ENCODE data around the gene SLCO2A1. TPM values are rescaled to one million over a fixed set of nuclear protein-coding genes. Genes with fewer than 3 reads are reported as not detected.
"Not testable (repeated sequence)": the region's sequence is repeated elsewhere in the genome, so short reads cannot be mapped to it uniquely, and the experiment has no call there.

Gene SLCO2A1
- polyA plus RNA-seq (ENCODE audit: low read depth in 6 of 6): not detected

GRCh38 chr3:134029734-134030378, at the start of gene SLCO2A1:
Gene SLCO2A1 (minus strand): TSS chr3:134029925. CDS start chr3:134029802, 123 bp downstream.
- H3K9me3 Mint-ChIP-seq: peaks cover 0 to 4% (median 0%) of the 10 kb centered on the region in 7 donors
- ATAC-seq (ENCODE audit: low read depth in 2 of 2) (no peak), DNase-seq (no peak)
- no peaks in the 10 kb centered on the region for H3K36me3 Mint-ChIP-seq
- H3K27me3 Mint-ChIP-seq: peaks cover 46 to 76% (median 66%) of the 10 kb centered on the region in 3 donors
- H3K4me3 Mint-ChIP-seq: peak within 1 kb of the TSS in 7 of 8 donors; percentile 22 to 76 (median 64)
- peak within 1 kb of the TSS in 1 of 6 donors; percentile 69 for H3K27ac Mint-ChIP-seq
- H3K4me1 Mint-ChIP-seq: peaks cover 0 to 10% (median 6%) of the 10 kb centered on the region in 3 donors

- H3K4me3 Mint-ChIP-seq: no peak overlapping the region
- H3K9me3 Mint-ChIP-seq: peaks cover 0 to 6% (median 0%) of the 10 kb centered on the region in 7 donors
- ATAC-seq (ENCODE audit: low read depth in 2 of 2) (no peak), DNase-seq (no peak)
- peaks cover 4 to 10% (median 6%) of the 10 kb centered on the region in 3 donors for H3K27me3 Mint-ChIP-seq
- no peak overlapping the region for H3K27ac Mint-ChIP-seq
- no peaks in the 10 kb centered on the region for H3K4me1 Mint-ChIP-seq
- no peaks in the 10 kb centered on the region for H3K36me3 Mint-ChIP-seq
Observed at GRCh38 chr3:134079111-134079547, 49.4 kb upstream of the SLCO2A1 start.

- DNase-seq (no peak), ATAC-seq (ENCODE audit: low read depth in 2 of 2) (no peak)
- H3K27ac Mint-ChIP-seq: no peak overlapping the region
- peaks cover 4 to 6% (median 6%) of the 10 kb centered on the region in 3 donors for H3K27me3 Mint-ChIP-seq
- H3K9me3 Mint-ChIP-seq: peaks cover 0 to 6% (median 0%) of the 10 kb centered on the region in 7 donors
- no peaks in the 10 kb centered on the region for H3K4me1 Mint-ChIP-seq
- H3K36me3 Mint-ChIP-seq: no peaks in the 10 kb centered on the region
- no peak overlapping the region for H3K4me3 Mint-ChIP-seq
Observed at GRCh38 chr3:134078169-134078831, 48.6 kb upstream of the SLCO2A1 start.

- no peaks in the 10 kb centered on the region for H3K36me3 Mint-ChIP-seq
- ATAC-seq (ENCODE audit: low read depth in 2 of 2): no peak
Observed at GRCh38 chr3:134077649-134078161, 48.0 kb upstream of the SLCO2A1 start.

GRCh38 chr3:134076851-134077250, 47.1 kb upstream of the SLCO2A1 start:
- Mint-ChIP-seq H3K36me3 (no peaks in the 10 kb centered on the region), H3K27me3 (peaks cover 0 to 6% (median 6%) of the 10 kb centered on the region in 3 donors), H3K4me1 (no peaks in the 10 kb centered on the region), H3K4me3 (no peak overlapping the region), H3K27ac (no peak overlapping the region), H3K9me3 (peaks cover 0 to 4% (median 0%) of the 10 kb centered on the region in 7 donors)
- no peak for DNase-seq
- ATAC-seq (ENCODE audit: low read depth in 2 of 2): no peak

More at GRCh38 chr3:134077649-134078161, 48.0 kb upstream of the SLCO2A1 start:
- Mint-ChIP-seq H3K9me3 (peaks cover 0 to 4% (median 0%) of the 10 kb centered on the region in 7 donors), H3K27ac (no peak overlapping the region), H3K4me1 (no peaks in the 10 kb centered on the region), H3K4me3 (peak overlapping the region in 1 of 8 donors; percentile 21), H3K27me3 (peaks cover 0 to 6% (median 6%) of the 10 kb centered on the region in 3 donors)
- DNase-seq: no peak

GRCh38 chr3:134075846-134076245, 46.1 kb upstream of the SLCO2A1 start:
- H3K27ac Mint-ChIP-seq: no peak overlapping the region
- H3K27me3 Mint-ChIP-seq: peaks cover 0 to 6% (median 6%) of the 10 kb centered on the region in 3 donors
- peaks cover 0 to 3% (median 0%) of the 10 kb centered on the region in 7 donors for H3K9me3 Mint-ChIP-seq
- no peaks in the 10 kb centered on the region for H3K36me3 Mint-ChIP-seq
- H3K4me3 Mint-ChIP-seq: no peak overlapping the region
- DNase-seq (no peak), ATAC-seq (ENCODE audit: low read depth in 2 of 2) (no peak)
- H3K4me1 Mint-ChIP-seq: no peaks in the 10 kb centered on the region

GRCh38 chr3:134075568-134075825, 45.8 kb upstream of the SLCO2A1 start:
- ATAC-seq (ENCODE audit: low read depth in 2 of 2): no peak
- Mint-ChIP-seq H3K36me3 (no peaks in the 10 kb centered on the region), H3K27me3 (peaks cover 0 to 6% (median 6%) of the 10 kb centered on the region in 3 donors), H3K4me1 (no peaks in the 10 kb centered on the region), H3K27ac (no peak overlapping the region), H3K4me3 (no peak overlapping the region), H3K9me3 (peaks cover 0 to 3% (median 0%) of the 10 kb centered on the region in 7 donors)
- DNase-seq: no peak

GRCh38 chr3:134074790-134075567, 45.3 kb upstream of the SLCO2A1 start:
- no peak for ATAC-seq (ENCODE audit: low read depth in 2 of 2)
- H3K4me1 Mint-ChIP-seq: no peaks in the 10 kb centered on the region
- peaks cover 0 to 6% (median 6%) of the 10 kb centered on the region in 3 donors for H3K27me3 Mint-ChIP-seq
- DNase-seq: no peak
- H3K4me3 Mint-ChIP-seq: no peak overlapping the region
- H3K36me3 Mint-ChIP-seq: no peaks in the 10 kb centered on the region
- no peak overlapping the region for H3K27ac Mint-ChIP-seq
- peaks cover 0 to 3% (median 0%) of the 10 kb centered on the region in 7 donors for H3K9me3 Mint-ChIP-seq

- no peaks in the 10 kb centered on the region for H3K4me1 Mint-ChIP-seq
- H3K36me3 Mint-ChIP-seq: no peaks in the 10 kb centered on the region
- peaks cover 0 to 6% (median 6%) of the 10 kb centered on the region in 3 donors for H3K27me3 Mint-ChIP-seq
- no peak overlapping the region for H3K27ac Mint-ChIP-seq
- DNase-seq: no peak
- no peak for ATAC-seq (ENCODE audit: low read depth in 2 of 2)
- H3K4me3 Mint-ChIP-seq: no peak overlapping the region
- H3K9me3 Mint-ChIP-seq: peaks cover 0 to 3% (median 0%) of the 10 kb centered on the region in 7 donors
Observed at GRCh38 chr3:134074001-134074789, 44.5 kb upstream of the SLCO2A1 start.

- H3K27me3 Mint-ChIP-seq: peaks cover 0 to 6% (median 6%) of the 10 kb centered on the region in 3 donors
- ATAC-seq (ENCODE audit: low read depth in 2 of 2): no peak
Observed at GRCh38 chr3:134073583-134073945, 43.8 kb upstream of the SLCO2A1 start.

GRCh38 chr3:134072881-134073582, 43.3 kb upstream of the SLCO2A1 start:
- no peaks in the 10 kb centered on the region for H3K36me3 Mint-ChIP-seq
- ATAC-seq (ENCODE audit: low read depth in 2 of 2): no peak
- H3K4me3 Mint-ChIP-seq: no peak overlapping the region
- DNase-seq: no peak
- peaks cover 4 to 6% (median 6%) of the 10 kb centered on the region in 3 donors for H3K27me3 Mint-ChIP-seq
- H3K27ac Mint-ChIP-seq: no peak overlapping the region
- no peaks in the 10 kb centered on the region for H3K4me1 Mint-ChIP-seq
- peaks cover 0 to 3% (median 0%) of the 10 kb centered on the region in 7 donors for H3K9me3 Mint-ChIP-seq

More at GRCh38 chr3:134073583-134073945, 43.8 kb upstream of the SLCO2A1 start:
- Mint-ChIP-seq H3K36me3 (no peaks in the 10 kb centered on the region), H3K9me3 (peaks cover 0 to 3% (median 0%) of the 10 kb centered on the region in 7 donors), H3K4me1 (no peaks in the 10 kb centered on the region), H3K4me3 (peak overlapping the region in 1 of 8 donors; percentile 52), H3K27ac (no peak overlapping the region)
- DNase-seq: no peak

GRCh38 chr3:134070281-134070680, 40.6 kb upstream of the SLCO2A1 start:
- H3K27ac Mint-ChIP-seq; H3K4me3 Mint-ChIP-seq; H3K4me1 Mint-ChIP-seq; ATAC-seq (ENCODE audit: low read depth in 2 of 2); H3K9me3 Mint-ChIP-seq; DNase-seq; H3K36me3 Mint-ChIP-seq; H3K27me3 Mint-ChIP-seq: not testable (repeated sequence)
